Measurements from ENCODE around the gene WAC.

- TF ChIP-seq, protein P1, sequence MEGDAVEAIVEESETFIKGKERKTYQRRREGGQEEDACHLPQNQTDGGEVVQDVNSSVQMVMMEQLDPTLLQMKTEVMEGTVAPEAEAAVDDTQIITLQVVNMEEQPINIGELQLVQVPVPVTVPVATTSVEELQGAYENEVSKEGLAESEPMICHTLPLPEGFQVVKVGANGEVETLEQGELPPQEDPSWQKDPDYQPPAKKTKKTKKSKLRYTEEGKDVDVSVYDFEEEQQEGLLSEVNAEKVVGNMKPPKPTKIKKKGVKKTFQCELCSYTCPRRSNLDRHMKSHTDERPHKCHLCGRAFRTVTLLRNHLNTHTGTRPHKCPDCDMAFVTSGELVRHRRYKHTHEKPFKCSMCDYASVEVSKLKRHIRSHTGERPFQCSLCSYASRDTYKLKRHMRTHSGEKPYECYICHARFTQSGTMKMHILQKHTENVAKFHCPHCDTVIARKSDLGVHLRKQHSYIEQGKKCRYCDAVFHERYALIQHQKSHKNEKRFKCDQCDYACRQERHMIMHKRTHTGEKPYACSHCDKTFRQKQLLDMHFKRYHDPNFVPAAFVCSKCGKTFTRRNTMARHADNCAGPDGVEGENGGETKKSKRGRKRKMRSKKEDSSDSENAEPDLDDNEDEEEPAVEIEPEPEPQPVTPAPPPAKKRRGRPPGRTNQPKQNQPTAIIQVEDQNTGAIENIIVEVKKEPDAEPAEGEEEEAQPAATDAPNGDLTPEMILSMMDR (IDR thresholded peaks at IDR 0.05) = no peak
- TF ChIP-seq POLR2AphosphoS5 (IDR thresholded peaks at IDR 0.05) (no peak), POLR2A (IDR thresholded peaks at IDR 0.05) (no peak)
These were observed 60.0 kb downstream of the WAC start for GRCh38 chr10:28592953-28593352.
